C4-2B (cell line): Measurements from ENCODE around the gene KLHDC4.

Source experiments
- ZFX ChIP-seq: fragments of 450-650 bp; IDR thresholded peaks from 2 replicates; pipeline ENCODE4 v1.6.1; 2017
- TF ChIP-seq, protein P1 (sequence below): fragments of 450-650 bp; conservative IDR thresholded peaks from 2 replicates; pipeline ENCODE4 v1.5.1; 2017; ENCODE audit warnings: mild to moderate bottlenecking

- TF ChIP-seq, protein P1, sequence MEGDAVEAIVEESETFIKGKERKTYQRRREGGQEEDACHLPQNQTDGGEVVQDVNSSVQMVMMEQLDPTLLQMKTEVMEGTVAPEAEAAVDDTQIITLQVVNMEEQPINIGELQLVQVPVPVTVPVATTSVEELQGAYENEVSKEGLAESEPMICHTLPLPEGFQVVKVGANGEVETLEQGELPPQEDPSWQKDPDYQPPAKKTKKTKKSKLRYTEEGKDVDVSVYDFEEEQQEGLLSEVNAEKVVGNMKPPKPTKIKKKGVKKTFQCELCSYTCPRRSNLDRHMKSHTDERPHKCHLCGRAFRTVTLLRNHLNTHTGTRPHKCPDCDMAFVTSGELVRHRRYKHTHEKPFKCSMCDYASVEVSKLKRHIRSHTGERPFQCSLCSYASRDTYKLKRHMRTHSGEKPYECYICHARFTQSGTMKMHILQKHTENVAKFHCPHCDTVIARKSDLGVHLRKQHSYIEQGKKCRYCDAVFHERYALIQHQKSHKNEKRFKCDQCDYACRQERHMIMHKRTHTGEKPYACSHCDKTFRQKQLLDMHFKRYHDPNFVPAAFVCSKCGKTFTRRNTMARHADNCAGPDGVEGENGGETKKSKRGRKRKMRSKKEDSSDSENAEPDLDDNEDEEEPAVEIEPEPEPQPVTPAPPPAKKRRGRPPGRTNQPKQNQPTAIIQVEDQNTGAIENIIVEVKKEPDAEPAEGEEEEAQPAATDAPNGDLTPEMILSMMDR, result no peak
- no peak for TF ChIP-seq ZFX
Observed at GRCh38 chr16:87800497-87800896, 34.7 kb upstream of the KLHDC4 start.
